ENCODE data around the gene MTCL3.

Gene MTCL3

DNA sequence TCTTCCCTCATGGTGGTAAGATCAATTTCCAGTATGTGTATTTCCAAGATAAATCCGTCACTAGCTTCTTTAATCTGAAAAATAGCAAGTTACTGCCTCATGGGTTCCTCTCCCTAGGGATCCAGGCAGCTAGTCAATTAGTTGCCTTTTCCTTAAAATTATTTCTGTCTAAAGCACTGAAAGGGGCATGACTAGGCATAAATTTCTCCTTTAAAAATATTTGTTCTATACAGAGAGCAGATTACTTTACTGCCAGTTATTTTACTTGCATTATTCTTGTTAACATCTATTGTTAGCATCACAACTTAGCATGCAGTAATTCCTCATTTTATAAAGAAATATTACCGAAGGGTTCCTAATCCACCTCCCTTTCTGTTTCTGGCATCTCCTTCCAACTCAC lies 1.4 kb downstream of the MTCL3 start:
- no peak overlapping the region for H3K4me3 ChIP-seq
- H3K27me3 ChIP-seq (replicated peaks in 1 of 7), result peaks cover 0 to 87% (median 64%) of the 10 kb centered on the region in 7 donors
- H3K36me3 ChIP-seq, result no peaks in the 10 kb centered on the region
- DNase-seq, result no peak
- H3K4me1 ChIP-seq, result peaks cover 15 to 46% (median 38%) of the 10 kb centered on the region in 6 donors
- no peak overlapping the region for H3K27ac ChIP-seq
- no peaks in the 10 kb centered on the region for H3K9me3 ChIP-seq
- no peak for TF ChIP-seq POLR2A (IDR thresholded peaks at IDR 0.05)
- no peak for TF ChIP-seq CTCF (IDR thresholded peaks at IDR 0.05 in 8 of 11, conservative IDR thresholded peaks at IDR 0.05 in 3 of 11)
- no peak for TF ChIP-seq POLR2AphosphoS5 (IDR thresholded peaks at IDR 0.05)
- intact Hi-C loops (cut with DNase I; ENCODE audit: low total_unique reads), result no loop called here
- 75 to 83% (median 77%) methylated on average over 2 of the region's 2 CpGs for WGBS, 5 donors

DNA sequence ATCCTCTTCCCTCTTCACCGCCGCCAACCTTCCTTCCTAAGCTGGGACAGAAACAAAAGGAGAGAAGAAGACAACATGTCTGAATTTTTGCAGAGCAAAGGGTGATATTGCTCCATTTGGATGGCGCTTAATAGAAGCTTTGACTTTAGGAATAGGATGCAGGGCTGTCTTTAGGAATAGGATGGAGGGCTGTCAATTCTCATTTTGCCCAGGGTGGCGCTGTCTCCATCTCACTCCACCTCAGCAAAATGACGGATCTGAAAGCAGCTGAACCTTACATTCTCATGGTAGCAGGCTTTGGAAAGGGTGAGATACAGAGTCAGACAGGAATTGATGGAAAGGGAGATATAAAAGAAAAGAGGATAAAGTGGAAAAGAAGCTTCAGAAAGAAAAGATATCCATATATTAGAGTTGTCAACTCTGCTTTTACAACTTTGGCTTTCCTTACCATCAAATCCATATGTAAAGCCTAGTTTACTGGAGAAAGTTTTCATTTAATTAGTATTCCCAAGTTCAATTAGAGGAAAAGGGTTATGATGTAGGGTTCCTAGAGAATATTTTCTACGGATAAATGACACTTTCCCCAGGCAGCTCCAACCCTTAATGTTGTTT lies 2.4 kb downstream of the MTCL3 start:
- DNase-seq, result no peak
- no peaks in the 10 kb centered on the region for H3K36me3 ChIP-seq
- TF ChIP-seq CTCF (IDR thresholded peaks at IDR 0.05 in 8 of 11, conservative IDR thresholded peaks at IDR 0.05 in 3 of 11), result peak; percentile 18 to 72 (median 64)
- TF ChIP-seq POLR2A (IDR thresholded peaks at IDR 0.05), result no peak
- H3K9me3 ChIP-seq, result no peaks in the 10 kb centered on the region
- H3K27me3 ChIP-seq (replicated peaks in 1 of 7), result peaks cover 0 to 78% (median 59%) of the 10 kb centered on the region in 7 donors
- WGBS, 5 donors, result 8 to 13% (median 10%) methylated on average over 6 of the region's 6 CpGs
- peak overlapping the region in 4 of 8 donors; percentile 45 to 61 (median 55) for H3K27ac ChIP-seq
- intact Hi-C loops (cut with DNase I; ENCODE audit: low total_unique reads), result no loop called here
- peak overlapping the region; percentile 62 to 86 (median 70) for H3K4me3 ChIP-seq
- peaks cover 15 to 46% (median 38%) of the 10 kb centered on the region in 6 donors for H3K4me1 ChIP-seq

DNA sequence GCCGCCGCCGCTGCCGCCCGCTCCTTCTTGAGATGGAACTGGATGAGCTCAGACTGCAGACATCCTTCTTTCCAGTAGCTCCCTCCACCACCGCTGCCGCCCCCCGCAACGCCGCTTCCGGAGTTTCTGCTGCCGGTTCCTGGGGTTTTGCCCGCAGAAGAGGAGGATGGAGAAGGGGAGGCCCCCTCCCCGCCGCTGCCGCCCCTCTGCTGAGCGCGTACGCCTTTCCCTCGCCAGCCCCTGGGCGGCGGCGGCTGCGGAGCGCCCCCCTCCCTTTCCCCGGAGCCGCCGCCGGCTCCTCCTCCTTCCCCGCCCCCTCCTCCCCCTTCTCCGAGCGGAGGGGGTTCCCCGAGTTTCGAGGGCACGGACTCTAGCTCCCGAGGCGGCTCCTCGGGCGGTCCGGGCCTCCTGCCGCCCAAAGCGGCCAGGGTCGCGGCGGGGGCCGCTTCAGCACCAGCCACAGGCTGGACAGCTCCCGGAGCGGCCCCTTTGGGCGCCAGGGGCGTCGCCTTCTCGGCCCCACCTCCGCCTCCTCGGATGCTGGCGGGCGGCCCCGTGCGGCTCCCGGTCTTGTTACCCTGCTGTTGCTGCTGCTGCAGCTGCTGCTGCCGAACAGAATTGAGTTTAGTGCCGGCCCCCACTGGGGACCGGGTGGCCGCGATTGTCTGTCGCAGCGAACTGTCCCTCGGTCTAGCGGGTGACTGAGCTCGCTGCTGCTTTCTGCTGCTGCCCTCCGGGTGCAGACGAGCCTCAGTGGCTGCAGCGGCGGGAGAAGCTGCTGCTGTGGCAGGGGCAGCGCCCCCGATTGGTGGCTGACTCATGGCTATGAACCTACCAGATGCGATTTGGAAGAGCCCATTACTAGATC lies 3.1 kb downstream of the MTCL3 start:
- DNase-seq, result peak; percentile 91
- Histone ChIP-seq H3K9me3 (no peaks in the 10 kb centered on the region), H3K4me3 (peak overlapping the region; percentile 62 to 86 (median 70)), H3K4me1 (peaks cover 15 to 46% (median 38%) of the 10 kb centered on the region in 6 donors), H3K27ac (peak overlapping the region in 6 of 8 donors; percentile 35 to 61 (median 50)), H3K36me3 (no peaks in the 10 kb centered on the region), H3K27me3 (replicated peaks in 1 of 7) (peaks cover 0 to 72% (median 52%) of the 10 kb centered on the region in 7 donors)
- intact Hi-C loops (cut with DNase I; ENCODE audit: low total_unique reads), result no loop called here
- 0 to 2% (median 0%) methylated on average over 20 to 76 of the region's 76 CpGs for WGBS, 5 donors
- TF ChIP-seq POLR2AphosphoS5 (IDR thresholded peaks at IDR 0.05) (peak in 2 of 3 donors; percentile 37 to 49), POLR2A (IDR thresholded peaks at IDR 0.05) (no peak)

DNA sequence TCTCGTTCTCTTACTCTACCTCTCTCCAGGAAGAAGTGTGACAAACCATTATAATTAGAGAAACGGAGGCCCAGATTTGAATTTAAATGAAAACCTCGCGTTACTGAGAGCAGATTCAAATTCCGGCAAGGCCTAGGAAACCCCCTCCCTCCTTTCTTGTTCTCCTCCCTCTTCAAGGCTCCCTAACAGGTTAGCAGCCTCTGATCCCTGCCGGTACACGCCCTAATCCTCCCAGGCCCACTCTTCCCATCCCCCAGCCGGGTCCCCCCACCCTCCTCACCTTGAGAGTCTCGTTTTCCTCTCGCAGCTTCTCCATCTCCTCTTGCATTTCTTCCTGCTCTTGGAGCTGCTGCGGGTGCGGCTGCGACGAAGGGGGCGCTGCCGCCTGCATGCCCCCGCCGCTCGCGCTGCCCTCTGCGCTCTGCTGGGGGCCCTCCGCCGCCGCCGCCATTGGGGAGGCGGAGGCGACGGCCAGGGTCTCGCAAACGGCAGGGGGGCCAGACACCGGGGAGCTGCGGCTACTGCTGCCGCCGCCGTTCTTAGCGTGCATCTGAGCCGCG lies 3.8 kb downstream of the MTCL3 start:
- Histone ChIP-seq H3K36me3 (no peaks in the 10 kb centered on the region), H3K4me3 (peak overlapping the region; percentile 62 to 86 (median 70)), H3K27me3 (replicated peaks in 1 of 7) (peaks cover 0 to 65% (median 45%) of the 10 kb centered on the region in 7 donors), H3K27ac (peak overlapping the region in 6 of 8 donors; percentile 35 to 61 (median 50)), H3K4me1 (peaks cover 15 to 46% (median 38%) of the 10 kb centered on the region in 6 donors), H3K9me3 (no peaks in the 10 kb centered on the region)
- intact Hi-C loops (cut with DNase I; ENCODE audit: low total_unique reads), result no loop called here
- WGBS, 5 donors, result 0 to 1% (median 1%) methylated on average over 30 to 38 of the region's 38 CpGs
- TF ChIP-seq POLR2AphosphoS5 (IDR thresholded peaks at IDR 0.05) (no peak), POLR2A (IDR thresholded peaks at IDR 0.05) (no peak), CTCF (IDR thresholded peaks at IDR 0.05 in 8 of 11, conservative IDR thresholded peaks at IDR 0.05 in 3 of 11) (no peak)
- DNase-seq, result no peak

Measured in spleen (tissue), 11 donors.